22Rv1 (cell line): ENCODE measurements around the gene ADAMTS2.

Source experiments
- ZFX ChIP-seq: fragments of 450-650 bp; IDR thresholded peaks from 2 replicates; pipeline ENCODE4 v1.6.1; 2017; ENCODE audit warnings: antibody characterized with exemption, borderline replicate concordance
- TF ChIP-seq, protein P1 (sequence below): fragments of 450-650 bp; IDR thresholded peaks from 2 replicates; pipeline ENCODE4 v1.5.1; 2017; ENCODE audit warnings: mild to moderate bottlenecking

DNA sequence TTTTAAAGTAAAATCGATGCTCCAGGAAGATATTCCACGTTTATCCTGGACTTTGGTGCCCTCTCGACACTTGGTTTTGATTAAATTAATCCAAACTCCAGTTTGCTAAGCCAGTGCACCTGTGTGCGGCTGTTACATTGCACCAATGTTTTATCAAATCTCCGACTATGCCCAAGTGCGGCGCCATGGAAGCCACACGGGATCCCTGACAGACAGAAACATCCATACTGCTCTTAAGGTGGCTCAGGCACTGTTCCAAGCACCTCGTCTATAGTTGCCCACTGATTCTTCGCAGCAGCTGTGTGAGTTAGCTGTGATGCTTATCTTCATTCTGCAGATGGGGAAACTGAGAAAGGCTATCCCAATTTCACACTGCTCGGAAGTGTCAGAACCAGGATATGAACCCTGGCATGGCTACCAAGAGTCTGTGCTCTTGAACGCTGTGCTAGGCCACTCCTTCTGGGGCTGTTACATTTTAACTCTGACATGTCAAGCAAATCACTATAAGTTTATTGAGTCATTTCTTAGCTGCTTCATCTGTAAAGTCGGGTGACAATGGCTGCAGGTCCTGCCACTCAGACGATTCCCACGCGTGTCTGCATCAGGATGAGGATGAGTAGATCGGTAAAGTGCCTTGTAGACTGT is 113.0 kb downstream of the ADAMTS2 start:
- TF ChIP-seq, protein P1, sequence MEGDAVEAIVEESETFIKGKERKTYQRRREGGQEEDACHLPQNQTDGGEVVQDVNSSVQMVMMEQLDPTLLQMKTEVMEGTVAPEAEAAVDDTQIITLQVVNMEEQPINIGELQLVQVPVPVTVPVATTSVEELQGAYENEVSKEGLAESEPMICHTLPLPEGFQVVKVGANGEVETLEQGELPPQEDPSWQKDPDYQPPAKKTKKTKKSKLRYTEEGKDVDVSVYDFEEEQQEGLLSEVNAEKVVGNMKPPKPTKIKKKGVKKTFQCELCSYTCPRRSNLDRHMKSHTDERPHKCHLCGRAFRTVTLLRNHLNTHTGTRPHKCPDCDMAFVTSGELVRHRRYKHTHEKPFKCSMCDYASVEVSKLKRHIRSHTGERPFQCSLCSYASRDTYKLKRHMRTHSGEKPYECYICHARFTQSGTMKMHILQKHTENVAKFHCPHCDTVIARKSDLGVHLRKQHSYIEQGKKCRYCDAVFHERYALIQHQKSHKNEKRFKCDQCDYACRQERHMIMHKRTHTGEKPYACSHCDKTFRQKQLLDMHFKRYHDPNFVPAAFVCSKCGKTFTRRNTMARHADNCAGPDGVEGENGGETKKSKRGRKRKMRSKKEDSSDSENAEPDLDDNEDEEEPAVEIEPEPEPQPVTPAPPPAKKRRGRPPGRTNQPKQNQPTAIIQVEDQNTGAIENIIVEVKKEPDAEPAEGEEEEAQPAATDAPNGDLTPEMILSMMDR: no peak
- no peak for TF ChIP-seq ZFX
